OCI-LY3 (cell line): ENCODE results near the gene FAM151A.

Experiments
- H2AFZ ChIP-seq: fragments of 200-600, 300-600 bp; shearing (Covaris generic); 2 replicates; pipeline ENCODE4 v1.6.0; 2014; ENCODE audit warnings: antibody characterized with exemption, low read depth, low read length
- H3K27ac ChIP-seq: fragments of 200-600, 300-600 bp; sonication (generic); 2 replicates; pipeline ENCODE4 v1.5.1; 2014; ENCODE audit warnings: mild to moderate bottlenecking, low read length, moderate library complexity, mixed read lengths
- H3K27me3 ChIP-seq: fragments of 200-600, 300-600 bp; sonication (generic); 2 replicates; pipeline ENCODE4 v1.6.1; 2014; ENCODE audit warnings: low read depth, low read length, mixed read lengths
- H3K36me3 ChIP-seq: fragments of 200-600, 300-600 bp; sonication (generic); replicated peaks from 2 replicates; pipeline ENCODE3; 2014; ENCODE audit warnings: low read depth, low read length, mixed read lengths
- H3K4me1 ChIP-seq: fragments of 300-600, 200-600 bp; sonication (generic); 2 replicates; pipeline ENCODE4 v1.6.1; 2014; ENCODE audit warnings: low read length, mixed read lengths
- H3K4me2 ChIP-seq: fragments of 200-600, 300-600 bp; sonication (generic); 2 replicates; pipeline ENCODE4 v1.6.1; 2014; ENCODE audit warnings: low read length, mixed read lengths
- H3K4me3 ChIP-seq: fragments of 300-600, 200-600 bp; sonication (generic); 2 replicates; pipeline ENCODE4 v1.5.1; 2014; ENCODE audit warnings: antibody characterized with exemption, mild to moderate bottlenecking, low read length, moderate library complexity
- H3K79me2 ChIP-seq: fragments of 300-600, 200-600 bp; shearing (Covaris generic); 2 replicates; pipeline ENCODE4 v1.6.1; 2014; ENCODE audit warnings: mild to moderate bottlenecking, low read length, mixed read lengths
- H3K9ac ChIP-seq: fragments of 300-600, 200-600 bp; shearing (Covaris generic); 2 replicates; pipeline ENCODE4 v1.6.0; 2014; ENCODE audit warnings: mild to moderate bottlenecking, low read length, moderate library complexity
- H3K9me3 ChIP-seq: fragments of 200-600, 300-600 bp; shearing (Covaris generic); 2 replicates; pipeline ENCODE4 v1.6.1; 2014; ENCODE audit warnings: low read length, mixed read lengths; ENCODE audit not compliant: insufficient read depth
- H4K20me1 ChIP-seq: fragments of 200-600, 300-600 bp; sonication (generic); 2 replicates; pipeline ENCODE4 v1.6.1; 2016; ENCODE audit warnings: low read length, mixed read lengths; ENCODE audit not compliant: insufficient read depth
- EZH2phosphoT487 ChIP-seq: fragments of 200-600 bp; shearing (Covaris generic); IDR thresholded peaks from 2 replicates; pipeline ENCODE4 v1.6.1; 2018; ENCODE audit warnings: antibody characterized with exemption, mixed run types, low read depth
- TF ChIP-seq, protein P1 (sequence below): fragments of 200-600, 300-600 bp; sonication (generic); IDR thresholded peaks from 2 replicates; pipeline ENCODE4 v1.5.1; 2014; ENCODE audit warnings: antibody characterized with exemption, low read length, low read depth

FAM151A gene

GRCh38 chr1:54650417-54650816, 27.1 kb upstream of the FAM151A start:
- TF ChIP-seq EZH2phosphoT487: no peak
- TF ChIP-seq, protein P1, sequence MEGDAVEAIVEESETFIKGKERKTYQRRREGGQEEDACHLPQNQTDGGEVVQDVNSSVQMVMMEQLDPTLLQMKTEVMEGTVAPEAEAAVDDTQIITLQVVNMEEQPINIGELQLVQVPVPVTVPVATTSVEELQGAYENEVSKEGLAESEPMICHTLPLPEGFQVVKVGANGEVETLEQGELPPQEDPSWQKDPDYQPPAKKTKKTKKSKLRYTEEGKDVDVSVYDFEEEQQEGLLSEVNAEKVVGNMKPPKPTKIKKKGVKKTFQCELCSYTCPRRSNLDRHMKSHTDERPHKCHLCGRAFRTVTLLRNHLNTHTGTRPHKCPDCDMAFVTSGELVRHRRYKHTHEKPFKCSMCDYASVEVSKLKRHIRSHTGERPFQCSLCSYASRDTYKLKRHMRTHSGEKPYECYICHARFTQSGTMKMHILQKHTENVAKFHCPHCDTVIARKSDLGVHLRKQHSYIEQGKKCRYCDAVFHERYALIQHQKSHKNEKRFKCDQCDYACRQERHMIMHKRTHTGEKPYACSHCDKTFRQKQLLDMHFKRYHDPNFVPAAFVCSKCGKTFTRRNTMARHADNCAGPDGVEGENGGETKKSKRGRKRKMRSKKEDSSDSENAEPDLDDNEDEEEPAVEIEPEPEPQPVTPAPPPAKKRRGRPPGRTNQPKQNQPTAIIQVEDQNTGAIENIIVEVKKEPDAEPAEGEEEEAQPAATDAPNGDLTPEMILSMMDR: no peak
- Histone ChIP-seq H3K4me1 (no peaks in the 10 kb centered on the region), H3K4me2 (no peak overlapping the region), H3K36me3 (no peaks in the 10 kb centered on the region), H3K9ac (no peak overlapping the region), H3K27me3 (0 out of 2 replicates have a peak, but pooled peaks cover 14% of the 10 kb centered on the region), H3K9me3 (no peaks in the 10 kb centered on the region), H3K4me3 (no peak overlapping the region), H4K20me1 (no peaks in the 10 kb centered on the region), H3K27ac (no peak overlapping the region), H3K79me2 (no peaks in the 10 kb centered on the region), H2AFZ (no peak overlapping the region)

DNA sequence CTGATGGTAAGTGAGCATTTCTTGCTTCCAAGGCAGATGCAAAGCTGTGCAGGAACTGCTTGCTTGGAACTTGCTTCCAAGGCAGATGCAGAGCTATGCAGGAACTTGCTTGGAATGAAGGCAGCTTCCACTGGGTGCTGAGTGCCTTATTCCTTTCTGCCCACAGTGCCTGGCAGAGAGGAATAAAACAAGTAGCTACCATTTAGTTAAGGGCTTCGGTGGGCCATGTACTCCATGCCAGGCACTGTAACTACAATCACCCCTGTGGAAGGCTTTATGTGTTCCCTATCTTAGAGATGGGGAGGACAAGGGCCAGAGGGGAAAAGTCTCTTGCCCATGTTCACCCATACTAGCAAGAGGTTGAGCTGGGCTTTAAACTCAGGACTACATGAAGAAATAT, 26.6 kb upstream of the FAM151A start:
- no peaks in the 10 kb centered on the region for H3K79me2 ChIP-seq
- no peaks in the 10 kb centered on the region for H3K36me3 ChIP-seq
- no peak overlapping the region for H3K4me2 ChIP-seq
- H2AFZ ChIP-seq: no peak overlapping the region
- H3K27me3 ChIP-seq: 0 out of 2 replicates have a peak, but pooled peaks cover 14% of the 10 kb centered on the region
- no peaks in the 10 kb centered on the region for H4K20me1 ChIP-seq
- H3K9ac ChIP-seq: no peak overlapping the region
- no peaks in the 10 kb centered on the region for H3K4me1 ChIP-seq
- H3K4me3 ChIP-seq: no peak overlapping the region
- no peak overlapping the region for H3K27ac ChIP-seq
- TF ChIP-seq EZH2phosphoT487: no peak
- TF ChIP-seq, protein P1: no peak
- no peaks in the 10 kb centered on the region for H3K9me3 ChIP-seq

GRCh38 chr1:54649130-54649898, 26.0 kb upstream of the FAM151A start:
- no peaks in the 10 kb centered on the region for H3K9me3 ChIP-seq

More at GRCh38 chr1:54649130-54649898, 26.0 kb upstream of the FAM151A start:
- H3K9ac ChIP-seq: no peak overlapping the region
- 0 out of 2 replicates have a peak, but pooled peaks cover 14% of the 10 kb centered on the region for H3K27me3 ChIP-seq
- no peaks in the 10 kb centered on the region for H4K20me1 ChIP-seq
- no peak overlapping the region for H3K4me2 ChIP-seq
- no peaks in the 10 kb centered on the region for H3K4me1 ChIP-seq
- no peaks in the 10 kb centered on the region for H3K79me2 ChIP-seq
- no peak overlapping the region for H2AFZ ChIP-seq
- no peaks in the 10 kb centered on the region for H3K36me3 ChIP-seq
- no peak overlapping the region for H3K27ac ChIP-seq
- H3K4me3 ChIP-seq: no peak overlapping the region
- no peak for TF ChIP-seq EZH2phosphoT487
- TF ChIP-seq, protein P1: no peak
